PC-3 (cell line): ENCODE results near the gene FBXL12. TPM values are rescaled to one million over a fixed set of nuclear protein-coding genes. Genes with fewer than 3 reads are reported as not detected.

Experiments used
- ATAC-seq: fragments of 200-7000 bp; cut with Tn5 transposase; 2 replicates; pipeline ENCODE4 v1.9.1; 2020; ENCODE audit warnings: mild to moderate bottlenecking, moderate library complexity
- BruUV-seq: library from RNA; stranded (reverse); fragments of 400-500 nt; replicated peaks from 2 replicates; lab custom pipeline; 2021; lab: Mats Ljungman, UMichigan
- CTCF ChIA-PET: fragments of 300-600 bp; sonication (Branson Sonifier 250); formaldehyde crosslinking; loops from one replicate; lab custom pipeline; 2022; ENCODE audit warnings: antibody characterized with exemption; lab: Charles Lee
- POLR2A ChIA-PET: fragments of 300-600 bp; sonication (Branson Sonifier 250); formaldehyde crosslinking; loops from one replicate; lab custom pipeline; 2022; ENCODE audit warnings: antibody characterized with exemption; ENCODE audit not compliant: unreplicated experiment; lab: Charles Lee
- DNase-seq: peaks from one replicate; pipeline ENCODE4 v3.0.0-alpha.2; 2015
- H2AFZ ChIP-seq: fragments of 300-600 bp; sonication (generic); 2 replicates; pipeline ENCODE4 v1.6.0; 2016; ENCODE audit warnings: antibody characterized with exemption, low read length
- H3F3A ChIP-seq: fragments of 300-600 bp; sonication (generic); one replicate; pipeline ENCODE4 v1.6.0; 2017; ENCODE audit warnings: antibody characterized with exemption, low read length, control low read depth, mild to moderate bottlenecking; ENCODE audit not compliant: unreplicated experiment
- H3K27ac ChIP-seq: fragments of 300-600 bp; sonication (generic); 2 replicates; pipeline ENCODE4 v1.5.1; 2016; ENCODE audit warnings: mild to moderate bottlenecking, low read length
- H3K27me3 ChIP-seq: fragments of 300-600 bp; sonication (generic); 2 replicates; pipeline ENCODE4 v1.6.1; 2016; ENCODE audit warnings: low read length, mixed read lengths
- H3K36me3 ChIP-seq: fragments of 300-600 bp; sonication (generic); 2 replicates; pipeline ENCODE4 v1.6.1; 2016; ENCODE audit warnings: low read depth, mixed run types, low read length, mixed read lengths
- H3K4me1 ChIP-seq: fragments of 300-600 bp; sonication (generic); 2 replicates; pipeline ENCODE4 v1.5.1; 2016; ENCODE audit warnings: low read length; ENCODE audit not compliant: insufficient read depth
- H3K4me2 ChIP-seq: fragments of 300-600 bp; sonication (generic); 2 replicates; pipeline ENCODE4 v1.6.0; 2016; ENCODE audit warnings: low read length
- H3K4me3 ChIP-seq: fragments of 300-600 bp; sonication (generic); 2 replicates; pipeline ENCODE4 v1.5.1; 2016; ENCODE audit warnings: mild to moderate bottlenecking, low read length, mixed read lengths
- H3K79me2 ChIP-seq: fragments of 300-600 bp; sonication (generic); 2 replicates; pipeline ENCODE4 v1.6.1; 2017; ENCODE audit warnings: low read length, mixed read lengths
- H3K9ac ChIP-seq: fragments of 300-600 bp; sonication (generic); 2 replicates; pipeline ENCODE4 v1.6.0; 2016; ENCODE audit warnings: mild to moderate bottlenecking, low read length
- H3K9me2 ChIP-seq: fragments of 300-600 bp; sonication (generic); replicated peaks from 2 replicates; pipeline ENCODE4 v1.6.1; 2016; ENCODE audit warnings: mixed run types, low read length, mixed read lengths
- H3K9me3 ChIP-seq: fragments of 300-600 bp; sonication (generic); 2 replicates; pipeline ENCODE4 v1.6.1; 2016; ENCODE audit warnings: low read length, mixed read lengths
- H4K20me1 ChIP-seq: fragments of 300-600 bp; sonication (generic); 2 replicates; pipeline ENCODE4 v1.6.1; 2016; ENCODE audit warnings: low read length, mixed read lengths
- EZH2 ChIP-seq: fragments of 300-600 bp; sonication (generic); IDR thresholded peaks from one replicate; pipeline ENCODE4 v1.6.1; 2017; ENCODE audit warnings: antibody characterized with exemption, mild to moderate bottlenecking, low read length; ENCODE audit not compliant: unreplicated experiment
- EZH2phosphoT487 ChIP-seq: fragments of 300-600 bp; sonication (generic); IDR thresholded peaks from 2 replicates; pipeline ENCODE4 v1.6.1; 2018; ENCODE audit warnings: mild to moderate bottlenecking, antibody characterized with exemption, low read length, borderline replicate concordance
- intact Hi-C: fragments of 100-400 bp; cut with micrococcal nuclease; formaldehyde crosslinking; loops from 2 replicates; pipeline ENCODE4 v1.9.0; 2023
- total RNA-seq: library from RNA; depleted of rRNA; stranded (reverse); fragments of >200 nt; gene quantifications from 2 replicates; pipeline ENCODE4 v1.2.3, GENCODE V29; 2014
- TF ChIP-seq, protein P1 (sequence below): fragments of 300-600 bp; sonication (generic); conservative IDR thresholded peaks from 2 replicates; pipeline ENCODE4 v1.5.1; 2017; ENCODE audit warnings: antibody characterized with exemption, low read depth, mild to moderate bottlenecking, low read length

The FBXL12 gene
- total RNA-seq, 1 experiment from 2014 or later = 31.4 TPM

DNA sequence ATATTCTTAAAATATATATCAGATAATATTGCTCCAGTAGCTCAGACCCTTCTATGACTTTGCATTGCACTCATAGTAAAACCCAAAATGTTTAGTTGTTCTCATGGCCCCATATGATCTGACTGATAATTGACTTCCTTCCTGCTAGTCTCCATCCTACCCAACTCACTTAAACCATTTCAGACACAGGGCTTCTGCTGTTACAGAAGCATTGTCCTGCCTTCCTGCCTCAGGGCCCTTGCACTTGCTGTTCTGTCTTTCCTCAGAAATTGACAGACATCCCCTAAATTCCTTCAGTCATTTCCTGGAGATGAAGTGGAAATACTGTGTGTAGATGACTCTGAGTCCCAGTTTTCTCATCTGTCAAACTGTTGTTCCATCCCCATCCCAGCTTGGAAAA is 19.7 kb downstream of the FBXL12 start:
- no peak overlapping the region for H3K9ac ChIP-seq
- no TSS peak for BruUV-seq

DNA sequence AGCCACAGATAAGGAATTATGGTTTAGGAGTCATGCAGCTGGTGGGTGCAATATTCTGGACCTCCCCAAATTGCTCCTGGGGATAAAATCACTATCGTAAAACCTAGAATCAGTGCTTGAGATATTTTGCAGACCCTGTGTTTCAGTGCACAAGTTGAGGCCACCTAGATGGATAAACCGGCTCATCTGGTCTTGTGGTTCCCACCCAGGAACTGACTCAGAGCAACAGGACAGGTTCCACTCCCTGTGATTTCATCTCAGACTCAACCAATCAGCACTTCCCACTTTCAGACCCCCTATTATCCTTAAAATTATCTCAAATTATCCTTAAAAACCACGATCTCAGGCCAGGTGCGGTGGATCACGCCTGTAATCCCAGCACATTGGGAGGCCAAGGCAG is 21.0 kb downstream of the FBXL12 start:
- H3K27ac ChIP-seq = peak overlapping the region; percentile 50
- no peaks in the 10 kb centered on the region for H3K9me2 ChIP-seq
- no peaks in the 10 kb centered on the region for H3K79me2 ChIP-seq
- ChIA-PET CTCF (no interaction called here), POLR2A (no interaction called here)
- BruUV-seq = no TSS peak
- DNase-seq = peak; percentile 91
- intact Hi-C loops = no loop called here
- H2AFZ ChIP-seq = no peak overlapping the region
- H4K20me1 ChIP-seq = no peaks in the 10 kb centered on the region
- no peak for TF ChIP-seq EZH2
- TF ChIP-seq EZH2phosphoT487 = no peak
- TF ChIP-seq, protein P1, sequence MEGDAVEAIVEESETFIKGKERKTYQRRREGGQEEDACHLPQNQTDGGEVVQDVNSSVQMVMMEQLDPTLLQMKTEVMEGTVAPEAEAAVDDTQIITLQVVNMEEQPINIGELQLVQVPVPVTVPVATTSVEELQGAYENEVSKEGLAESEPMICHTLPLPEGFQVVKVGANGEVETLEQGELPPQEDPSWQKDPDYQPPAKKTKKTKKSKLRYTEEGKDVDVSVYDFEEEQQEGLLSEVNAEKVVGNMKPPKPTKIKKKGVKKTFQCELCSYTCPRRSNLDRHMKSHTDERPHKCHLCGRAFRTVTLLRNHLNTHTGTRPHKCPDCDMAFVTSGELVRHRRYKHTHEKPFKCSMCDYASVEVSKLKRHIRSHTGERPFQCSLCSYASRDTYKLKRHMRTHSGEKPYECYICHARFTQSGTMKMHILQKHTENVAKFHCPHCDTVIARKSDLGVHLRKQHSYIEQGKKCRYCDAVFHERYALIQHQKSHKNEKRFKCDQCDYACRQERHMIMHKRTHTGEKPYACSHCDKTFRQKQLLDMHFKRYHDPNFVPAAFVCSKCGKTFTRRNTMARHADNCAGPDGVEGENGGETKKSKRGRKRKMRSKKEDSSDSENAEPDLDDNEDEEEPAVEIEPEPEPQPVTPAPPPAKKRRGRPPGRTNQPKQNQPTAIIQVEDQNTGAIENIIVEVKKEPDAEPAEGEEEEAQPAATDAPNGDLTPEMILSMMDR = no peak
- H3K4me1 ChIP-seq = peaks cover 16% of the 10 kb centered on the region
- peak; percentile 20; the same call in 1 of the 2 replicates for ATAC-seq
- H3K4me3 ChIP-seq = peak overlapping the region; percentile 12; the same call in 1 of the 2 replicates
- H3K4me2 ChIP-seq = peak overlapping the region; percentile 57
- H3K9me3 ChIP-seq = no peaks in the 10 kb centered on the region
- peaks cover 4% of the 10 kb centered on the region for H3F3A ChIP-seq
- no peaks in the 10 kb centered on the region for H3K36me3 ChIP-seq
- H3K9ac ChIP-seq = no peak overlapping the region
- no peaks in the 10 kb centered on the region for H3K27me3 ChIP-seq

More for the DNA sequence above, 19.7 kb downstream of the FBXL12 start:
- no peaks in the 10 kb centered on the region for H4K20me1 ChIP-seq
- H3K79me2 ChIP-seq = no peaks in the 10 kb centered on the region
- H3K9me2 ChIP-seq = no peaks in the 10 kb centered on the region
- H3K27ac ChIP-seq = no peak overlapping the region
- no peak overlapping the region for H3K4me3 ChIP-seq
- ChIA-PET POLR2A (no interaction called here), CTCF (interaction anchor here (0.7 kb wide), 1 partner anchor 30 kb away, joined by 13 read pairs; the partner anchor contains the start of gene ZNF846)
- no peaks in the 10 kb centered on the region for H3K9me3 ChIP-seq
- peaks cover 4% of the 10 kb centered on the region for H3F3A ChIP-seq
- TF ChIP-seq, protein P1 = no peak
- TF ChIP-seq EZH2phosphoT487 (no peak), EZH2 (no peak)
- no peaks in the 10 kb centered on the region for H3K27me3 ChIP-seq
- intact Hi-C loops = no loop called here
- H3K4me1 ChIP-seq = peaks cover 16% of the 10 kb centered on the region
- H3K4me2 ChIP-seq = no peak overlapping the region
- DNase-seq (no peak), ATAC-seq (no peak)
- no peak overlapping the region for H2AFZ ChIP-seq
- H3K36me3 ChIP-seq = no peaks in the 10 kb centered on the region

DNA sequence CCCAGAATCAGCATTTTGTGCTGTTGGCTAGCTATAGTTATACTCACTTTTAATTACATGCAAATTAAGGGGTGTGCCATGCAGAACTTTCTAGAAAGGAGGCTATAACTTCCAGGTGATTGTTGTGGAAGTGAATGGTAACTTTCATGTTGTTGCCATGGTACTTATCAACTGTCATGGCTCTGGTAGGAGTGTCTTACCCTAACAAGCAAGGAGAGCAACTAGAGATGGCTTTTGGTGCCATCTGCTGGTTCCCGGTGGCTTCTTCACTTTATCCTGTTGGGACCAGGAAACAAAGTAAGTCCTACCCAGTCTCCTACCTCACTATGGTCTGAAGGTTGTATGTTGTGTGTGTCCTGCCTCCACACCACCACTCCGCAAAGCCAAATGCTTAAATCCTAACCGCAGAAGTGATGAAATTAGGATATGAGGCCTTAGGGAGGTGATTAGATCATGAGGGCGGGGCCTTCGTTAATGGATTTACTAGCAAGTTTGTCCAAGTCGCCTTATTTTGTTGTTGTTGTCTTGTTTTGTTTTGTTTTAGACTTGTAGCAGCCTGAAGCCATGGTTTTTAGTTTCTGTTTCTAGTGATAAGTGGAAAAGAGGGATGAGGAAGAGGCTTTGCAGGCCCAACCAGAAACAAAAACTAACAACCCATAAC is 22.6 kb downstream of the FBXL12 start:
- TF ChIP-seq, protein P1 = peak; percentile 98
- TF ChIP-seq EZH2 = no peak
- Histone ChIP-seq H3K9ac (no peak overlapping the region), H3F3A (peaks cover 4% of the 10 kb centered on the region), H3K9me2 (no peaks in the 10 kb centered on the region), H3K27me3 (no peaks in the 10 kb centered on the region), H3K4me3 (peak overlapping the region; percentile 30; the same call in 1 of the 2 replicates), H3K27ac (no peak overlapping the region), H3K36me3 (no peaks in the 10 kb centered on the region), H3K4me1 (peaks cover 16% of the 10 kb centered on the region), H3K4me2 (peak overlapping the region; percentile 53), H3K9me3 (no peaks in the 10 kb centered on the region), H3K79me2 (no peaks in the 10 kb centered on the region), H4K20me1 (no peaks in the 10 kb centered on the region), H2AFZ (peak overlapping the region; percentile 66)
- ATAC-seq (peak; percentile 56), DNase-seq (peak; percentile 98)
- CTCF ChIA-PET = interaction anchor here (0.6 to 0.9 kb wide), 2 partner anchors 27 to 471 kb away, joined by 3 to 6 read pairs; partner anchors contain the start of gene ZNF846
- POLR2A ChIA-PET = interaction anchor here (0.6 kb wide), 1 partner anchor 170 kb away, joined by 5 read pairs; no protein-coding TSS in a partner anchor
- intact Hi-C loops = loop anchor here (1.0 kb wide), 7 partner anchors 23 to 660 kb away; partner anchors contain the start of genes FBXL12, ZNF266 and ZNF317
- BruUV-seq = no TSS peak
